HG03159 (cell line): ENCODE measurements around the gene KLF18.
"Not testable (repeated sequence)": the region's sequence is repeated elsewhere in the genome, so short reads cannot be mapped to it uniquely, and the experiment has no call there.

ENCODE experiments used
- ATAC-seq: cut with Tn5 transposase; IDR thresholded peaks from one replicate; pipeline ENCODE4 v1.9.1; 2021; ENCODE audit warnings: mild to moderate bottlenecking, moderate library complexity; ENCODE audit not compliant: unreplicated experiment

Gene KLF18

GRCh38 chr1:44141531-44141930 lies at the start of gene KLF18:
Gene KLF18 (minus strand): TSS chr1:44141631. CDS start chr1:44141631, 0 bp downstream.
- no peak for ATAC-seq

- ATAC-seq: no peak
Observed at GRCh38 chr1:44174630-44175029, 33.2 kb upstream of the KLF18 start.

GRCh38 chr1:44170281-44170823 lies 28.9 kb upstream of the KLF18 start:
- ATAC-seq: no peak

GRCh38 chr1:44168520-44169098 lies 27.2 kb upstream of the KLF18 start:
- ATAC-seq: no peak

- ATAC-seq: no peak
Observed at GRCh38 chr1:44161546-44161945, 20.1 kb upstream of the KLF18 start.

- ATAC-seq: no peak
Observed at GRCh38 chr1:44158871-44159270, 17.4 kb upstream of the KLF18 start.

GRCh38 chr1:44157903-44158302 lies 16.5 kb upstream of the KLF18 start:
- no peak for ATAC-seq

GRCh38 chr1:44154049-44154448 lies 12.6 kb upstream of the KLF18 start:
- no peak for ATAC-seq

GRCh38 chr1:44152692-44153091 lies 11.3 kb upstream of the KLF18 start:
- no peak for ATAC-seq

GRCh38 chr1:44151808-44152207 lies 10.4 kb upstream of the KLF18 start:
- ATAC-seq: no peak

- no peak for ATAC-seq
Observed at GRCh38 chr1:44151332-44151731, 9.9 kb upstream of the KLF18 start.

GRCh38 chr1:44147582-44147981 lies 6.2 kb upstream of the KLF18 start:
- ATAC-seq: no peak

GRCh38 chr1:44146536-44147361 lies 5.3 kb upstream of the KLF18 start:
- no peak for ATAC-seq

- no peak for ATAC-seq
Observed at GRCh38 chr1:44144962-44145756, 3.7 kb upstream of the KLF18 start.

- not testable (repeated sequence) for ATAC-seq
Observed at GRCh38 chr1:44139565-44139964, 1.9 kb downstream of the KLF18 start.

- no peak for ATAC-seq
Observed at GRCh38 chr1:44138239-44138638, 3.2 kb downstream of the KLF18 start.

GRCh38 chr1:44135886-44136285 lies 5.5 kb downstream of the KLF18 start:
- ATAC-seq: no peak

- no peak for ATAC-seq
Observed at GRCh38 chr1:44134071-44134920, 7.1 kb downstream of the KLF18 start.

GRCh38 chr1:44131411-44131810 lies 10.0 kb downstream of the KLF18 start:
- ATAC-seq: no peak
